Epithelial cell of proximal tubule (primary cell): ENCODE measurements around the gene XRCC6. TPM values are rescaled to one million over a fixed set of nuclear protein-coding genes. Genes with fewer than 3 reads are reported as not detected.
"Not testable (repeated sequence)": the region's sequence is repeated elsewhere in the genome, so short reads cannot be mapped to it uniquely, and the experiment has no call there.

Source experiments
- DNase-seq: peaks from one replicate; pipeline ENCODE4 v3.0.0-alpha.2; 2011; ENCODE audit warnings: low read depth
- H3K4me3 ChIP-seq: 2 replicates; pipeline ENCODE4 v1.5.1; 2011; ENCODE audit warnings: low read depth, mild to moderate bottlenecking, low read length
- CTCF ChIP-seq: conservative IDR thresholded peaks from 2 replicates; pipeline ENCODE4 v1.5.1; 2012; ENCODE audit warnings: low read depth, mild to moderate bottlenecking, low read length
- total RNA-seq: library from RNA; depleted of rRNA; stranded (reverse); fragments of >200 nt; gene quantifications from 2 replicates; pipeline ENCODE4 v1.2.3, GENCODE V29; 2015

Gene XRCC6
- total RNA-seq, 1 donor from 2014 or later: 368 TPM

- no peak for DNase-seq
- no peak for TF ChIP-seq CTCF
- H3K4me3 ChIP-seq: no peak overlapping the region
These were observed 62.5 kb downstream of the XRCC6 start for GRCh38 chr22:41683616-41684015.

- DNase-seq: no peak
- TF ChIP-seq CTCF: no peak
- no peak overlapping the region for H3K4me3 ChIP-seq
These were observed 63.1 kb downstream of the XRCC6 start for GRCh38 chr22:41684194-41684593.

- DNase-seq: not testable (repeated sequence)
- H3K4me3 ChIP-seq: peak overlapping the region; percentile 75
These were observed 65.8 kb downstream of the XRCC6 start for GRCh38 chr22:41686890-41687289.

GRCh38 chr22:41687901-41688364 is 66.8 kb downstream of the XRCC6 start:
- H3K4me3 ChIP-seq: peak overlapping the region; percentile 75
- no peak for TF ChIP-seq CTCF
- no peak for DNase-seq

- peak within 1 kb of the TSS; percentile 75 for H3K4me3 ChIP-seq
- TF ChIP-seq CTCF: no peak
- no peak for DNase-seq
These were observed 67.5 kb downstream of the XRCC6 start, which contains the start of gene SNU13 for GRCh38 chr22:41688365-41689211. TSS of gene SNU13 (minus strand) at chr22:41688867. CDS start at chr22:41688796, 71 bp downstream.

- no peak for DNase-seq
- TF ChIP-seq CTCF: no peak
- H3K4me3 ChIP-seq: no peak overlapping the region
These were observed 69.4 kb downstream of the XRCC6 start for GRCh38 chr22:41690476-41690875.

- DNase-seq: no peak
- no peak overlapping the region for H3K4me3 ChIP-seq
- TF ChIP-seq CTCF: no peak
These were observed 74.1 kb downstream of the XRCC6 start for GRCh38 chr22:41695211-41695610.
